Lower leg skin (tissue), 3 donors: ENCODE data around the gene UMAD1.

Experiments
- CTCF ChIP-seq, 3 donors: fragments of 450-650 bp; IDR thresholded peaks; one replicate each; pipeline ENCODE4 v1.5.1; 2016; ENCODE audit warnings: antibody characterized with exemption in 3 of 3, mild to moderate bottlenecking in 3 of 3, moderate library complexity in 2 of 3
- POLR2A ChIP-seq, 2 donors: fragments of 450-650 bp; IDR thresholded peaks; one replicate each; pipeline ENCODE4 v1.6.1; 2016 to 2017; ENCODE audit warnings: antibody characterized with exemption in 2 of 2, mild to moderate bottlenecking in 1 of 2, moderate library complexity in 1 of 2

- TF ChIP-seq CTCF (IDR thresholded peaks at IDR 0.05) (no peak), POLR2A (IDR thresholded peaks at IDR 0.05) (no peak)
Measured at GRCh38 chr7:7785344-7785973, 144.9 kb downstream of the UMAD1 start.
